Endothelial cell of umbilical vein (primary cell): Measurements from ENCODE around the gene GSC2.

Source experiments
- EZH2 ChIP-seq: IDR thresholded peaks from 2 replicates; pipeline ENCODE4 v1.6.1; 2012; ENCODE audit warnings: borderline replicate concordance, low read depth, mild to moderate bottlenecking, moderate library complexity, low read length, inconsistent platforms; ENCODE audit not compliant: severe bottlenecking
- GATA2 ChIP-seq: IDR thresholded peaks from 2 replicates; pipeline ENCODE4 v1.7.0; 2011; ENCODE audit warnings: low read depth, mild to moderate bottlenecking, moderate library complexity, mixed read lengths, low read length; ENCODE audit not compliant: insufficient read length, insufficient read depth
- POLR2A ChIP-seq: IDR thresholded peaks from 2 replicates; pipeline ENCODE4 v1.6.1; 2012; ENCODE audit warnings: low read depth, mild to moderate bottlenecking, control low read depth, low read length
- POLR2AphosphoS5 ChIP-seq: IDR thresholded peaks from 2 replicates; pipeline ENCODE4 v1.6.1; 2012; ENCODE audit warnings: low read depth, mild to moderate bottlenecking, control low read depth, low read length, moderate library complexity; ENCODE audit not compliant: insufficient read depth
- TF ChIP-seq, protein P1 (sequence below), 2 donors: IDR thresholded peaks; 1 replicate in 1 of 2; 2 replicates in 1 of 2; pipeline ENCODE4 v1.5.1; 2011; ENCODE audit warnings: low read length in 2 of 2, mild to moderate bottlenecking in 2 of 2, moderate library complexity in 2 of 2, control low read depth in 1 of 2, inconsistent platforms in 1 of 2, low read depth in 1 of 2; ENCODE audit not compliant: insufficient read depth in 1 of 2; ENCODE audit errors: extremely low read depth in 1 of 2

DNA sequence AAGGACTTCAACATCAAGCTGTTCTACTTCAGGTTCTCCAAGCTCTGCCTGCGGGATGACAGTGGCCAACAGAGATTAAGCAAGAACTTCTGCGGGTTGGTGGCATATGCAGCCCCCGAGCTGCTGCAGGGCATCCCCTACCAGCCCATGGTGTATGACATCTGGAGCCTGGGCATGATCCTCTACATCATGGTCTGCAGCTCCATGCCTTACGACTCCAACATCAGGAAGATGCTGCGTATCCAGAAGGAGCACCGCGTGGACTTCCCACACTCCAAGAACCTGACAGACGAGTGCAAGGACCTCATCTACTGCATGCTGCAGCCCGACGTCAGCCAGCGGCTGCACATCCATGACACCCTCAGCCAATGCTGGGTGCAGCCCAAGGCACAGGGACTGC, 25.1 kb downstream of the GSC2 start:
- TF ChIP-seq POLR2A (no peak), POLR2AphosphoS5 (no peak), EZH2 (no peak), GATA2 (no peak)
- TF ChIP-seq, protein P1, sequence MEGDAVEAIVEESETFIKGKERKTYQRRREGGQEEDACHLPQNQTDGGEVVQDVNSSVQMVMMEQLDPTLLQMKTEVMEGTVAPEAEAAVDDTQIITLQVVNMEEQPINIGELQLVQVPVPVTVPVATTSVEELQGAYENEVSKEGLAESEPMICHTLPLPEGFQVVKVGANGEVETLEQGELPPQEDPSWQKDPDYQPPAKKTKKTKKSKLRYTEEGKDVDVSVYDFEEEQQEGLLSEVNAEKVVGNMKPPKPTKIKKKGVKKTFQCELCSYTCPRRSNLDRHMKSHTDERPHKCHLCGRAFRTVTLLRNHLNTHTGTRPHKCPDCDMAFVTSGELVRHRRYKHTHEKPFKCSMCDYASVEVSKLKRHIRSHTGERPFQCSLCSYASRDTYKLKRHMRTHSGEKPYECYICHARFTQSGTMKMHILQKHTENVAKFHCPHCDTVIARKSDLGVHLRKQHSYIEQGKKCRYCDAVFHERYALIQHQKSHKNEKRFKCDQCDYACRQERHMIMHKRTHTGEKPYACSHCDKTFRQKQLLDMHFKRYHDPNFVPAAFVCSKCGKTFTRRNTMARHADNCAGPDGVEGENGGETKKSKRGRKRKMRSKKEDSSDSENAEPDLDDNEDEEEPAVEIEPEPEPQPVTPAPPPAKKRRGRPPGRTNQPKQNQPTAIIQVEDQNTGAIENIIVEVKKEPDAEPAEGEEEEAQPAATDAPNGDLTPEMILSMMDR (IDR thresholded peaks at IDR 0.05; ENCODE audit: extremely low read depth in 1 of 2, insufficient read depth in 1 of 2, low read depth in 1 of 2, low read length in 2 of 2): no peak
